Astrocyte of the cerebellum (primary cell): ENCODE measurements around the gene FRK.
A peak's percentile ranks its signal among the peaks of the same experiment; 100 is the strongest.

Experiments
- DNase-seq: peaks from one replicate; pipeline ENCODE4 v3.0.0-alpha.2; 2011; ENCODE audit warnings: low read depth
- H3K4me3 ChIP-seq: 2 replicates; pipeline ENCODE4 v1.5.1; 2011; ENCODE audit warnings: mild to moderate bottlenecking, low read depth, low read length, moderate library complexity
- CTCF ChIP-seq: IDR thresholded peaks from 2 replicates; pipeline ENCODE4 v1.5.1; 2012; ENCODE audit warnings: low read length, low read depth, moderate library complexity, mild to moderate bottlenecking; ENCODE audit errors: missing control alignments
- in situ Hi-C: cut with HindIII; loops from 2 replicates; pipeline ENCODE4 v1.10.0; 2017; ENCODE audit warnings: low sequenced_read_pairs

The FRK gene

GRCh38 chr6:116060572-116061283, at the start of gene FRK:
FRK (minus strand) TSS chr6:116060891; CDS start chr6:116060311, 580 bp downstream.
- in situ Hi-C loops: no loop called here
- H3K4me3 ChIP-seq: no peak within 1 kb of the TSS
- TF ChIP-seq CTCF: no peak
- DNase-seq: no peak

- in situ Hi-C loops: no loop called here
- no peak for DNase-seq
- no peak overlapping the region for H3K4me3 ChIP-seq
- no peak for TF ChIP-seq CTCF
Measured at GRCh38 chr6:116108836-116109235, 48.1 kb upstream of the FRK start.

GRCh38 chr6:116106146-116106545, 45.5 kb upstream of the FRK start:
- no peak overlapping the region for H3K4me3 ChIP-seq
- in situ Hi-C loops: no loop called here
- no peak for TF ChIP-seq CTCF
- no peak for DNase-seq

- H3K4me3 ChIP-seq: no peak overlapping the region
- in situ Hi-C loops: no loop called here
- no peak for TF ChIP-seq CTCF
- no peak for DNase-seq
Measured at GRCh38 chr6:116105247-116105646, 44.6 kb upstream of the FRK start.

- in situ Hi-C loops: no loop called here
- no peak for DNase-seq
- no peak for TF ChIP-seq CTCF
- no peak overlapping the region for H3K4me3 ChIP-seq
Measured at GRCh38 chr6:116104636-116105035, 43.9 kb upstream of the FRK start.

- DNase-seq: no peak
- TF ChIP-seq CTCF: no peak
- no peak overlapping the region for H3K4me3 ChIP-seq
- in situ Hi-C loops: no loop called here
Measured at GRCh38 chr6:116102873-116103272, 42.2 kb upstream of the FRK start.

- no peak for DNase-seq
- in situ Hi-C loops: no loop called here
- no peak for TF ChIP-seq CTCF
- H3K4me3 ChIP-seq: peak overlapping the region; percentile 74
Measured at GRCh38 chr6:116101790-116102189, 41.1 kb upstream of the FRK start.
